GM12878 (cell line): Measurements from ENCODE around the gene RNF34. TPM values are rescaled to one million over a fixed set of nuclear protein-coding genes. Genes with fewer than 3 reads are reported as not detected.

Experiments
- ATAC-seq: fragments of 200-7000 bp; cut with Tn5 transposase; 3 replicates; pipeline ENCODE4 v1.9.1; 2020; ENCODE audit warnings: mild to moderate bottlenecking, moderate library complexity
- BruUV-seq: library from RNA; stranded (reverse); fragments of 400-500 nt; replicated peaks from 2 replicates; lab custom pipeline; 2021; lab: Mats Ljungman, UMichigan
- CTCF ChIA-PET: fragments of 300-600 bp; sonication (Branson Sonifier 250); formaldehyde crosslinking; extraction: SDS; loops from one replicate; lab custom pipeline; 2021; ENCODE audit warnings: inconsistent platforms; lab: Yijun Ruan, JAX
- POLR2A ChIA-PET: fragments of 350-600 bp; formaldehyde crosslinking; extraction: SDS; loops from one replicate; lab custom pipeline; 2021; ENCODE audit warnings: inconsistent platforms; lab: Charles Lee
- RAD21 ChIA-PET: fragments of 300-600 bp; sonication (Branson Sonifier 250); formaldehyde crosslinking; loops from one replicate; lab custom pipeline; 2023; ENCODE audit warnings: antibody characterized with exemption; ENCODE audit not compliant: unreplicated experiment; lab: Charles Lee
- SMC1A ChIA-PET: fragments of 300-600 bp; sonication (Branson Sonifier 250); formaldehyde crosslinking; loops from one replicate; lab custom pipeline; 2023; ENCODE audit not compliant: unreplicated experiment, uncharacterized antibody; lab: Charles Lee
- DNase-seq: peaks from one replicate; pipeline ENCODE4 v3.0.0-alpha.2; 2011; ENCODE audit warnings: low read depth, low spot score
- FAIRE-seq: peaks from 3 replicates; lab custom pipeline; 2011; peaks lifted over from hg19 to GRCh38; lab: Jason Lieb, UNC
- H2AFZ ChIP-seq: 2 replicates; pipeline ENCODE4 v1.6.0; 2011; ENCODE audit warnings: low read depth, low read length, control low read depth; ENCODE audit not compliant: control insufficient read depth
- H3K27ac ChIP-seq: 2 replicates; pipeline ENCODE4 v1.5.1; 2011; ENCODE audit warnings: control low read depth; ENCODE audit not compliant: control insufficient read depth, insufficient read depth
- H3K27me3 ChIP-seq, 2 experiments: replicated peaks in 1 of 2; 2 replicates each; pipeline versions ENCODE4 v1.6.0 to v1.6.1; 2011; ENCODE audit warnings: low read length in 1 of 2; ENCODE audit not compliant: control insufficient read depth in 2 of 2, insufficient read depth in 2 of 2
- H3K36me3 ChIP-seq, 2 experiments: 2 replicates each; pipeline ENCODE4 v1.5.1; 2011; ENCODE audit warnings: low read length in 1 of 2; ENCODE audit not compliant: control insufficient read depth in 2 of 2, insufficient read depth in 2 of 2
- H3K4me1 ChIP-seq: 2 replicates; pipeline ENCODE4 v1.6.1; 2011; ENCODE audit warnings: mild to moderate bottlenecking, low read length, moderate library complexity, mixed read lengths; ENCODE audit not compliant: control insufficient read depth, insufficient read depth
- H3K4me2 ChIP-seq: 2 replicates; pipeline ENCODE4 v1.6.0; 2011; ENCODE audit warnings: control low read depth; ENCODE audit not compliant: control insufficient read depth, insufficient read depth
- H3K4me3 ChIP-seq: fragments of 200-600 bp; sonication (generic); 2 replicates; pipeline ENCODE4 v1.5.1; 2016
- H3K79me2 ChIP-seq: 2 replicates; pipeline ENCODE4 v1.6.0; 2011; ENCODE audit warnings: low read length; ENCODE audit not compliant: control insufficient read depth, insufficient read depth
- H3K9ac ChIP-seq: 2 replicates; pipeline ENCODE4 v1.8.0; 2011; ENCODE audit warnings: low read length, control low read depth, mixed read lengths; ENCODE audit not compliant: control insufficient read depth, insufficient read depth
- H3K9me3 ChIP-seq: replicated peaks from 3 replicates; pipeline ENCODE4 v1.5.1; 2011; ENCODE audit warnings: mild to moderate bottlenecking, low read length; ENCODE audit not compliant: control insufficient read depth, insufficient read depth
- H4K20me1 ChIP-seq: 2 replicates; pipeline ENCODE4 v1.6.0; 2011; ENCODE audit not compliant: control insufficient read depth, insufficient read depth
- KDM1A ChIP-seq: fragments of 200-600 bp; sonication (generic); IDR thresholded peaks from 2 replicates; pipeline ENCODE4 v1.6.1; 2016; ENCODE audit warnings: borderline replicate concordance
- MEF2B ChIP-seq: fragments of 450-650 bp; IDR thresholded peaks from 2 replicates; pipeline ENCODE4 v1.6.1; 2018; ENCODE audit warnings: mild to moderate bottlenecking, moderate library complexity; ENCODE audit not compliant: partially characterized antibody, poor library complexity, severe bottlenecking
- MTA3 ChIP-seq: IDR thresholded peaks from 2 replicates; pipeline ENCODE4 v1.6.1; 2012; ENCODE audit warnings: low read length, inconsistent platforms, borderline replicate concordance
- NR2C1 ChIP-seq: fragments of 450-650 bp; IDR thresholded peaks from 2 replicates; pipeline ENCODE4 v1.6.1; 2017; ENCODE audit warnings: antibody characterized with exemption, mild to moderate bottlenecking, moderate library complexity
- POU2F2 ChIP-seq: IDR thresholded peaks from 3 replicates; pipeline ENCODE4 v1.6.1; 2011; ENCODE audit warnings: low read depth, mild to moderate bottlenecking, low read length, borderline replicate concordance
- RBBP5 ChIP-seq: fragments of 200-600 bp; sonication (generic); conservative IDR thresholded peaks from 2 replicates; pipeline ENCODE4 v1.6.1; 2016
- SIX5 ChIP-seq: IDR thresholded peaks from 2 replicates; pipeline ENCODE4 v1.6.1; 2011; ENCODE audit warnings: mild to moderate bottlenecking, low read depth, low read length, moderate library complexity; ENCODE audit not compliant: severe bottlenecking
- SMAD1 ChIP-seq: fragments of 450-650 bp; IDR thresholded peaks from 2 replicates; pipeline ENCODE4 v1.6.1; 2018; ENCODE audit warnings: mild to moderate bottlenecking, low read depth; ENCODE audit not compliant: partially characterized antibody
- STAT1 ChIP-seq: fragments of 450-650 bp; conservative IDR thresholded peaks from 2 replicates; pipeline ENCODE4 v1.6.1; 2014; ENCODE audit warnings: antibody characterized with exemption, mild to moderate bottlenecking
- TBL1XR1 ChIP-seq: IDR thresholded peaks from 2 replicates; pipeline ENCODE4 v1.6.1; 2012; ENCODE audit warnings: low read depth, low read length, improper control_type of control experiment
- ZNF217 ChIP-seq: fragments of 450-650 bp; IDR thresholded peaks from 2 replicates; pipeline ENCODE4 v1.6.1; 2017; ENCODE audit warnings: antibody characterized with exemption, mild to moderate bottlenecking
- ZNF384 ChIP-seq: IDR thresholded peaks from 2 replicates; pipeline ENCODE4 v1.6.1; 2012; ENCODE audit warnings: low read depth, mild to moderate bottlenecking, low read length, improper control_type of control experiment, borderline replicate concordance
- WGBS: methylation state at CpG from one replicate; pipeline ENCODE4 v1.1.6; 2016; ENCODE audit warnings: low lambda C conversion rate; ENCODE audit not compliant: insufficient replicate concordance, insufficient coverage; ENCODE audit errors: missing lambda C conversion rate; 5-methylcytosine and 5-hydroxymethylcytosine counted together
- in situ Hi-C: fragments of 300-500 bp; cut with MboI; formaldehyde crosslinking; loops from 9 replicates; pipeline ENCODE4 v1.14.3; 2018; ENCODE audit warnings: mixed read lengths
- intact Hi-C: fragments of 100-400 bp; cut with micrococcal nuclease; formaldehyde crosslinking; loops from one replicate; pipeline ENCODE4 v1.14.2; 2022; ENCODE audit not compliant: unreplicated experiment
- polyA plus RNA-seq, 11 experiments: library from polyadenylated mRNA; depleted of rRNA in 4 of 11; unstranded in 6 of 11; stranded (reverse) in 5 of 11; fragments of >200 nt; fragmentation: Nextera tagmentation in 4 of 11; fragmentation: Illumina TruSeq in 1 of 11; extraction: Ambion mirVana in 4 of 11; extraction: Trizol in 1 of 11; gene quantifications; 1 replicate in 1 of 11; 2 replicates in 10 of 11; pipeline versions ENCODE4 v1.2.1 to v1.2.3, GENCODE V29; 2011 to 2016; ENCODE audit warnings: inconsistent platforms in 2 of 11, missing spikeins in 2 of 11, low read depth in 1 of 11
- total RNA-seq, 4 experiments: library from RNA; depleted of rRNA in 3 of 4; stranded (reverse); fragments of >200 nt in 3 of 4; fragmentation: Illumina TruSeq in 1 of 4; extraction: Trizol in 1 of 4; gene quantifications; 2 replicates each; pipeline versions ENCODE4 v1.2.1 to v1.2.3, GENCODE V29; 2013 to 2021

RNF34 gene
- total and polyA plus RNA-seq, 10 of the 15 experiments (the other 5 are each of a cell fraction or from before 2014, with no cell fraction given), result 63.6 to 199 (median 115) TPM

GRCh38 chr12:121390856-121391255 lies 9.1 kb upstream of the RNF34 start:
- DNase-seq, result no peak
- no peaks in the 10 kb centered on the region for H3K27me3 ChIP-seq
- intact Hi-C loops, result no loop called here
- H3K4me1 ChIP-seq, result peaks cover 7% of the 10 kb centered on the region
- TF ChIP-seq ZNF384, result no peak
- no peak for TF ChIP-seq SIX5
- TF ChIP-seq TBL1XR1, result no peak
- no peak for TF ChIP-seq STAT1
- TF ChIP-seq MTA3, result no peak
- TF ChIP-seq RBBP5, result no peak
- no peak for TF ChIP-seq POU2F2
- TF ChIP-seq SMAD1, result no peak
- TF ChIP-seq NR2C1, result no peak
- TF ChIP-seq MEF2B, result no peak
- no peak for TF ChIP-seq ZNF217
- TF ChIP-seq KDM1A, result no peak
- BruUV-seq, result no TSS peak
- H3K79me2 ChIP-seq, result no peaks in the 10 kb centered on the region
- SMC1A ChIA-PET, result interaction anchor here (2.4 kb wide), 1 partner anchor 10 kb away, joined by 17 read pairs; no protein-coding TSS in a partner anchor
- H4K20me1 ChIP-seq, result no peaks in the 10 kb centered on the region
- in situ Hi-C loops, result no loop called here
- H3K27ac ChIP-seq, result no peak overlapping the region
- RAD21 ChIA-PET, result interaction anchor here (1.8 kb wide), 1 partner anchor 11 kb away, joined by 6 read pairs; no protein-coding TSS in a partner anchor
- no peak for ATAC-seq
- no peak overlapping the region for H3K4me2 ChIP-seq
- H3K9me3 ChIP-seq, result no peaks in the 10 kb centered on the region; the same call in 2 of the 3 replicates
- 74% methylated on average over 2 of the region's 2 CpGs for WGBS
- no peak overlapping the region for H3K4me3 ChIP-seq
- POLR2A ChIA-PET, result interaction anchor here (1.4 kb wide), 1 partner anchor 39 kb away, joined by 3 read pairs; the partner anchor contains the start of gene ANAPC5
- H3K36me3 ChIP-seq, result no peaks in the 10 kb centered on the region
- H2AFZ ChIP-seq, result no peak overlapping the region
- no peak for FAIRE-seq
- CTCF ChIA-PET, result interaction anchor here (1.2 to 1.7 kb wide), 2 partner anchors 10 to 420 kb away, joined by 3 to 6 read pairs; partner anchors contain the start of gene RNF34
- no peak overlapping the region for H3K9ac ChIP-seq
